PFSK-1 (cell line): ENCODE data around the gene SDHAF1.

Experiments
- POLR2AphosphoS5 ChIP-seq: IDR thresholded peaks from 2 replicates; pipeline ENCODE4 v1.6.1; 2012; ENCODE audit warnings: low read depth, mild to moderate bottlenecking, control low read depth, low read length, moderate library complexity
- TAF1 ChIP-seq: IDR thresholded peaks from 2 replicates; pipeline ENCODE4 v1.6.1; 2012; ENCODE audit warnings: low read length, control low read depth, borderline replicate concordance; ENCODE audit not compliant: insufficient read depth

GRCh38 chr19:36043952-36044351 lies 49.0 kb downstream of the SDHAF1 start:
- no peak for TF ChIP-seq POLR2AphosphoS5
- TF ChIP-seq TAF1: no peak
